Ureter (tissue), 1 donor: ENCODE results near the gene HOXD12. TPM values are rescaled to one million over a fixed set of nuclear protein-coding genes. Genes with fewer than 3 reads are reported as not detected.

ENCODE experiments used
- DNase-seq: peaks from one replicate; pipeline ENCODE4 v3.0.0-alpha.2; 2020; ENCODE audit warnings: low spot score
- total RNA-seq: library from RNA; stranded (reverse); gene quantifications from one replicate; pipeline ENCODE4 v1.2.4, GENCODE V29; 2023
- donor health status: DM: yes; HTN: yes; CAD: no.

The HOXD12 gene
- total RNA-seq, 1 donor from 2014 or later: not detected

- DNase-seq: no peak
Observed at GRCh38 chr2:176118601-176119339, 19.2 kb downstream of the HOXD12 start.

- DNase-seq: no peak
Observed at GRCh38 chr2:176120364-176121189, 21.0 kb downstream of the HOXD12 start.

- DNase-seq: no peak
Observed at GRCh38 chr2:176121190-176122051, 21.8 kb downstream of the HOXD12 start.

GRCh38 chr2:176122052-176122682 lies 22.6 kb downstream of the HOXD12 start:
- no peak for DNase-seq

GRCh38 chr2:176122683-176123410 lies 23.3 kb downstream of the HOXD12 start, which contains the start of gene HOXD9:
TSS of gene HOXD9 (plus strand) at chr2:176122719. CDS start at chr2:176122769, 50 bp downstream.
- peak; percentile 87 for DNase-seq

- DNase-seq: no peak
Observed at GRCh38 chr2:176123411-176124109, 24.0 kb downstream of the HOXD12 start.

GRCh38 chr2:176124110-176124946 lies 24.7 kb downstream of the HOXD12 start:
- no peak for DNase-seq

- DNase-seq: no peak
Observed at GRCh38 chr2:176124947-176125771, 25.6 kb downstream of the HOXD12 start.

GRCh38 chr2:176125772-176126054 lies 26.1 kb downstream of the HOXD12 start:
- DNase-seq: no peak

- DNase-seq: peak; percentile 80
Observed at GRCh38 chr2:176126929-176127773, 27.6 kb downstream of the HOXD12 start.

GRCh38 chr2:176127774-176128072 lies 28.1 kb downstream of the HOXD12 start:
- DNase-seq: no peak

- DNase-seq: no peak
Observed at GRCh38 chr2:176128172-176128981, 28.8 kb downstream of the HOXD12 start.

- DNase-seq: peak; percentile 87
Observed at GRCh38 chr2:176128982-176129796, 29.6 kb downstream of the HOXD12 start, which contains the start of gene HOXD8. TSS of gene HOXD8 (plus strand) at chr2:176129705. CDS start at chr2:176130367, 662 bp downstream.

GRCh38 chr2:176129813-176130146 lies 30.2 kb downstream of the HOXD12 start:
- DNase-seq: no peak

- peak; percentile 71 for DNase-seq
Observed at GRCh38 chr2:176130147-176130956, 30.8 kb downstream of the HOXD12 start.
